ENCODE measurements around the gene OLFML3.

The OLFML3 gene

GRCh38 chr1:113949007-113949406 is 30.3 kb upstream of the OLFML3 start:
- DNase-seq (ENCODE audit: low read depth) = no peak

- DNase-seq (ENCODE audit: low read depth) = no peak
Measured at GRCh38 chr1:113950908-113951307, 28.4 kb upstream of the OLFML3 start.

DNA sequence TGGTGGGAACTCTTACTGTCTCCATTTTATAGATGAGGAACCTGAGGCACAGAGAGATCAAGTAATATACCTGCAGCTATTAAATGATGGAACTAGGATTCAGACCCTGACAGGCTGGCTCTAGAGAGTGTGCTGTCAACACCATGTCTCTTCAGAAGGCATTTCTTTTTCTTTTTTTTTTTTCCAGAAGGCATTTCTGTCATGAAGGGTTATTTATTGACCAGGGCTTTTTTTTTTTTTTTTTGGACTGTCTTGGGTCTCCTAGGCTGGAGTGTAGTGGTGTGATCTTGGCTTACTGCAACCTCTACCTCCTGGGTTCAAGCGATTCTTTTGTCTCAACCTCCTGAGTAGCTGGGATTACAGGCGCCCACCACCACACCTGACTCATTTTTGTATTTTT is 27.6 kb upstream of the OLFML3 start:
- DNase-seq (ENCODE audit: low read depth) = no peak

GRCh38 chr1:113957984-113958383 is 21.3 kb upstream of the OLFML3 start:
- no peak for DNase-seq (ENCODE audit: low read depth)

GRCh38 chr1:113958691-113959090 is 20.6 kb upstream of the OLFML3 start:
- DNase-seq (ENCODE audit: low read depth) = no peak

DNA sequence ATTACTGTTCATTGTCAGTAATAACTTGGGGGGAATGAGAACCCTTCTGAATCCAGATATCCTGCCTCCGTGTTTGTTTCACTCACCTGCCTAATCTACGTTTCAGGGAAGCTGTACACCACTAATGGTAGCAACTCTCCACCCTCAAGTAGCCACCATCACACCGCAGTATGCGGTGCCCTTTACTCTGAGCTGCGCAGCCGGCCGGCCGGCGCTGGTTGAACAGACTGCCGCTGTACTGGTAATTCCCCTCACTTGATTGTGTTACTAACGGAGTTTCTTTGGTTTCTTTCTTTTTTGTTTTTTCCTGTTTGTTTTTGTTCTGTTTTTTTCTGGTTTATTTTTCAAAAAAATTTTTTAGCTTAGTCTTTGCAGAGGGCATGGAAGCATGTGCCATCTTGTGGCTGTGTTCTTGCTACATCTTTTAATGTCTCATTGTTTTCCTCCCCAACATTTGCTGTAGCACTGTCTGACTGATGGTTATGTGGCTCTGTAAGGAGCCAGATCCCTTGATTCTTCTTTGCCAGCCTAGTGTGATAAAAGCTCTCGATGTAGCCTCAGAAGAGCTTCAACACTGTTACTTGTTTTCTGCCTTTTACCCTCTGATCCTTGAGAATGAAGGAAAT is 15.9 kb upstream of the OLFML3 start:
- DNase-seq (ENCODE audit: low read depth) = no peak

DNA sequence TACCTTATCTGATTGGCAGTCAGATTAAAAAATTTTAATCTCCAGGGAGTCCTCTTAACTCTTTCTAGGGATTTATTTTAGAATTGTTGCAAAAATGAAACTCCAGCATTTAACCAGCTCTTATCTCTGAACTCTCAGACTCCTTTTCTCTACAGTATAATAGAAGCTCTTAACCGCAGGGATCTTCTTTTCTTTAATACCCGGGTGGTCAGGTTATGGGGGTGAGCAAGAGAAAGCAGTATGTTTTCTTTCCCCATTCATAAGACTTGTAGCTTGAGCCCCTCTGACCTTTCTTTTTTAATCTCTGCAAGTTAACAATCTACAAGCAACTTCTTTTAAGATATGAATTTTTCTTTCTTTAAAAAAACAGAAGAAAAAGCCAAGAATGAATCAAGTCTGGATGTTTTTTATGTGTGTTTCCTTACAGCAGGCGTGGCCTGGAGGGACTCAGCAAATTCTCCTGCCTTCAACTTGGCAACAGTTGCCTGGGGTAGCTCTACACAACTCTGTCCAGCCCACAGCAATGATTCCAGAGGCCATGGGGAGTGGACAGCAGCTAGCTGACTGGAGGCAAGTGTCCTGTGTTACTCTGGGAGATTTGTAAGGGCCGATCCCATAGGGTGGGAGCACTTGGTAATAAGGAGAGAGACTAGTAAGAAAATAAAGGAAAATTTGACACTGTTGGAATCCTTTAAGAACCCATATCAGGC is 13.4 kb upstream of the OLFML3 start:
- no peak for DNase-seq (ENCODE audit: low read depth)

DNA sequence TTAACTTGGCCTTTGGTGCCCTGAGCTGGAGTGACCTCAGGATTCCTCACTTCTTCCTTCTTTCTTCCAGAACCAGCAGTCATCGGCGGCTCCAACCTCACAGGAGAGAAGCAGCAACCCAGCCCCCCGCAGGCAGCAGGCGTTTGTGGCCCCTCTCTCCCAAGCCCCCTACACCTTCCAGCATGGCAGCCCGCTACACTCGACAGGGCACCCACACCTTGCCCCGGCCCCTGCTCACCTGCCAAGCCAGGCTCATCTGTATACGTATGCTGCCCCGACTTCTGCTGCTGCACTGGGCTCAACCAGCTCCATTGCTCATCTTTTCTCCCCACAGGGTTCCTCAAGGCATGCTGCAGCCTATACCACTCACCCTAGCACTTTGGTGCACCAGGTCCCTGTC is 6.3 kb upstream of the OLFML3 start:
- DNase-seq (ENCODE audit: low read depth) = no peak

DNA sequence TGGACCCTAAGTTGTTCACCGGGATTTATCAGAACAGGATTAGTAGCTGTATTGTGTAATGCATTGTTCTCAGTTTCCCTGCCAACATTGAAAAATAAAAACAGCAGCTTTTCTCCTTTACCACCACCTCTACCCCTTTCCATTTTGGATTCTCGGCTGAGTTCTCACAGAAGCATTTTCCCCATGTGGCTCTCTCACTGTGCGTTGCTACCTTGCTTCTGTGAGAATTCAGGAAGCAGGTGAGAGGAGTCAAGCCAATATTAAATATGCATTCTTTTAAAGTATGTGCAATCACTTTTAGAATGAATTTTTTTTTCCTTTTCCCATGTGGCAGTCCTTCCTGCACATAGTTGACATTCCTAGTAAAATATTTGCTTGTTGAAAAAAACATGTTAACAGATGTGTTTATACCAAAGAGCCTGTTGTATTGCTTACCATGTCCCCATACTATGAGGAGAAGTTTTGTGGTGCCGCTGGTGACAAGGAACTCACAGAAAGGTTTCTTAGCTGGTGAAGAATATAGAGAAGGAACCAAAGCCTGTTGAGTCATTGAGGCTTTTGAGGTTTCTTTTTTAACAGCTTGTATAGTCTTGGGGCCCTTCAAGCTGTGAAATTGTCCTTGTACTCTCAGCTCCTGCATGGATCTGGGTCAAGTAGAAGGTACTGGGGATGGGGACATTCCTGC is 3.9 kb upstream of the OLFML3 start:
- no peak for DNase-seq (ENCODE audit: low read depth)

- no peak for DNase-seq (ENCODE audit: low read depth)
Measured at GRCh38 chr1:113976609-113977278, 2.5 kb upstream of the OLFML3 start.

- DNase-seq (ENCODE audit: low read depth) = no peak
Measured at GRCh38 chr1:113977906-113978305, 1.4 kb upstream of the OLFML3 start.

GRCh38 chr1:113980110-113980509 is 836 bp downstream of the OLFML3 start:
- DNase-seq (ENCODE audit: low read depth) = no peak

DNA sequence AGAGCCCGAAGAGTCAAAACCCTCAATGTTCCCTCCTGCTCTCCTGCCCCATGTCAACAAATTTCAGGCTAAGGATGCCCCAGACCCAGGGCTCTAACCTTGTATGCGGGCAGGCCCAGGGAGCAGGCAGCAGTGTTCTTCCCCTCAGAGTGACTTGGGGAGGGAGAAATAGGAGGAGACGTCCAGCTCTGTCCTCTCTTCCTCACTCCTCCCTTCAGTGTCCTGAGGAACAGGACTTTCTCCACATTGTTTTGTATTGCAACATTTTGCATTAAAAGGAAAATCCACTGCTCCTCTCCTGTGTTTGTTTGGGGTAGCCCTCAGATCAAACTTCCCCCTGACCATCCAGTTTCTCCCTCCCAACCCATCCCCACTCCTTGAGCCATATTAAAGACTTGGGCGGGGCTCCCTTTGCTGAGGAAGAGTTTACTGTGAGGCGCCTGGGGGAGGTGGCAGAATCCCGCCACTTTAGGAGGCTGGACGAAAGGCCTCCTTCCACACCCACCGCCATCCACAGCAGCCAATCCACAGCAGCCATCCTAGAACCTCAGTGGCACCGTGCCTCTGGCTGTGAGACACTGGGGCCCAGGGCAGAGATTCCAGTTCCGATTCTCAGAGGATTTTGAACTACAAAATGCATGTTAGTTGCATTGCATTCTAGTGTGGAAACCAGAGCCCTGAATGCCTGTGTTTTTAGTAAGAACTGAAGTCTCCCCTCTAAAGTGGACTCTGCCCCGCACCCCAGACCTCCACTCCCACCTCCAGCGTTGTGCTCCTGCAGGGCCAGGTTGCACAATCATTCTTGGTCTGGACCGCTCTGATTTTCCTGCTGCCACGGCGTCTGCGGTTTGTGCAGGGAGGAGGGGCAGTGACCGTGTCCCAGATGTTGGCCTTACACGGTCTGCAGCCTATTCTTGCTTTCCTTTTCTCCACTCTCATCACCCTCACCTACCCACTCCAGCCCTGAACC is 3.0 kb downstream of the OLFML3 start:
- no peak for DNase-seq (ENCODE audit: low read depth)

DNA sequence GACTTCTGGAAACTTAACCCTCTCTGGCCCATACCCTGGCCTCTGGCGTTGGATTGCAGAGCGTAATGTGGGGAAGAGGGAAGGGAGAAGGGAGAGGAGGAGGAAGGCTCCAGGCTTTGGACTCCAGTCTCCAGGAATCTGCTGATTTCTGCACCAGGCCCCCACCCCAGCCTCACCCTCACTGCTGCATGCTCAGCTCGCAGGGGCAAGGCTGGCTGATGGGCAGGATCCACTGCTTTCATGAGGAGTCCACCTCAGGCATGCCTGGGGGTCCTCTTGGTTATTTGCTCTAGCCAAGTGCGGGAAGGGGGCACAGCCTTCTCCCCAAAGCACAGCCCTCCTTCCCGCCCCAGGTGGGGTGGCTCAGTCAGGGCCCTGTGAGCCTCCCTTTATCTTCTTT is 3.7 kb downstream of the OLFML3 start:
- no peak for DNase-seq (ENCODE audit: low read depth)

GRCh38 chr1:113983391-113983790 is 4.1 kb downstream of the OLFML3 start:
- no peak for DNase-seq (ENCODE audit: low read depth)

DNA sequence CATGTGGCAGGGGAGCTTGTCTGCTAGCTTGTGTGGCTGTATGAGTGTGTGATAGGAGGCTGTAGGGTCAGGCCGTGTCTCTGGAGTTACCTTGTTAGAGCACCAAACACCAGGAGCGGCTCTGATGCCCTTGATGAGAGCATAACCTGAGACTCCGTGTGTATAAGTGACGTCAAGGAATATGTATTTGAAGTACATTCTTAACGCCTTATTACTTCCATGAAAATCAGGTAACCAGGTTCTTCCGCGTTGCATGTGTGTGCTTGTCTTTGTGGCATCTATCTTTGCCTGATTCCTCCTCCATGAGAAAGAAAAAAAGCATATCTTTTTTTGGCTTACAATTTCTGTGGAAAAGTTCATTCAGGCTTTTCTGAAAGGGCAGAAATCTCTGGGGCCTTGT is 4.6 kb downstream of the OLFML3 start:
- DNase-seq (ENCODE audit: low read depth) = no peak

GRCh38 chr1:113984710-113985109 is 5.4 kb downstream of the OLFML3 start:
- no peak for DNase-seq (ENCODE audit: low read depth)

DNA sequence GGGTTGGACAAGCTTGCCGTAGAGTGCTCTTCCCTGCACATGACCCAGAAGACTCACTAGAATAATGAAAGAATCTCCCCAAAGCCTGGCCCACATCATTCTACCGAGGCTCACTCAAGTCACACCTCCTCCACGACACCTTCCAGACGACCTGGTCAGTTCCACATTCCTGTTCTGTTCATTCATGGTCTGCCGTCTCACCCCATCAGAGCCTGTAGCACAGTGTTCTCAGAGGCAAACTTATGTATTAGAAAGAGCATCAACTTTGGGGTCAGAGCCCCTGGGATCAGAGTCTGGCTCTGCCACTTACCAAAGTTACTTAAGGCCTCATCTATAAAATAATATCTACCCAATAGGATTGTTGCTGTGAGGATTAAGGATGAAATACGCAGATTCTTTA is 7.5 kb downstream of the OLFML3 start:
- DNase-seq (ENCODE audit: low read depth) = no peak

- no peak for DNase-seq (ENCODE audit: low read depth)
Measured at GRCh38 chr1:113987259-113987658, 8.0 kb downstream of the OLFML3 start.

DNA sequence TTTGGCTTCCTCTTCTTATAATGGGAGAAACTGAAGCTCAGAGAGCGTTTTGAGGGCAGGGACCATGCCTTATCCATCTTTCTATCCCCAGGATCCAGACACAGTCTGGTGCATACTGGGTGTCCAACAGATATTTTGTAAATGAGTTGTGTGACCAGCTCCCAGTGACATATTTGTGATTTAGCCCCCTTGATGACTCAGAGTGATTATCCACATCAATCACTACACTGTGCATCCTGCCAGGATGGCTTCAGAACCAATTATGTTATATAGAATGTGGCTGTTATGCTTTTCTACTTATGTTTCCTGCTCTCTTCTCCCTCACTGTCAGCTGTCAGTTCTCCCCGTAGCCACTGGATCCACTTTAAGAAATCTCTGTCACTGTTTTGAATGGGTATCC is 11.3 kb downstream of the OLFML3 start:
- no peak for DNase-seq (ENCODE audit: low read depth)

- no peak for DNase-seq (ENCODE audit: low read depth)
Measured at GRCh38 chr1:113990961-113991360, 11.7 kb downstream of the OLFML3 start.
